NCI-H2196 treated with DMSO at 0.1 percent for 48 hours (cell line): Measurements from ENCODE around the gene PACS2.
"Not testable (repeated sequence)": the region's sequence is repeated elsewhere in the genome, so short reads cannot be mapped to it uniquely, and the experiment has no call there.

Experiments
- DNase-seq: peaks from one replicate; lab custom pipeline; 2025; ENCODE audit not compliant: unreplicated experiment; lab: John Stamatoyannopoulos, UW

Gene PACS2

DNA sequence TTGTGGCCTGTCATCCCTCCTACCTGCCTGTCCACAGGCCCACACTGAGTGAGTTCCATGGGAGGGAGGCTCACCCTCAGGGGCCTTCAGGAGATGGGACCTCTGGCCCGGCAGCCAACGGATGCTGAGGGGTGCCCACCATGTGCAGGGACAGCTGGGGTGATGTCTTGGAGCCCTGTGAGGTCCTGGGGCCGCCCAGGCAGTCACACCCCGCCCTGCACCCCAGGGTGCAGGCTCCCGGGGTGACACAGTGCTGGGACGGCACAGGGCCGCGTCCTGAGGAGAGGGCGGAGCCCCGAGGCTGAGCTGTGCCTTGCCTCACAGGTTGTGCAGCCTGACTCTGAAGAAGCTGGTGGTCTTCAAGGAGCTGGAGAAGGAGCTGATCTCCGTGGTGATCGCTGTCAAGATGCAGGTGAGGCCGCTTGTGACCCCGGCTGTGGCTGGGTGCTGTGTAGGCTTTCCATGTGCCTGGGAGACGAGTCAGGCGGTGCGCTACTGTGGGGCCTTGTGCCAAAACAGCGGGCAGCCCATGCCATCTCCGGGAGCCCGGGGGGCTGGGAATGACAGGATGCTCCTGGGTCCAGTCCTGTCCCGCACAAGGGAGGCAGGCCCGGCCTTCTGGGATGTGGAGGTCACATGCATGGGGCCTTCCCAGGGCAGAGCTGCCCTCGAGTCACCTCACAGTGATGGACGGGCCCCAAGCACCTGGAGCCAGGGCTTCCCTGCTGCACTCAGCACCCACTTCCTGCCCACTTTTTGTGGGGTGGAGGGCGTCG, 33.8 kb downstream of the PACS2 start:
- no peak for DNase-seq

GRCh38 chr14:105348945-105349699, 34.6 kb downstream of the PACS2 start:
- DNase-seq, result no peak

DNA sequence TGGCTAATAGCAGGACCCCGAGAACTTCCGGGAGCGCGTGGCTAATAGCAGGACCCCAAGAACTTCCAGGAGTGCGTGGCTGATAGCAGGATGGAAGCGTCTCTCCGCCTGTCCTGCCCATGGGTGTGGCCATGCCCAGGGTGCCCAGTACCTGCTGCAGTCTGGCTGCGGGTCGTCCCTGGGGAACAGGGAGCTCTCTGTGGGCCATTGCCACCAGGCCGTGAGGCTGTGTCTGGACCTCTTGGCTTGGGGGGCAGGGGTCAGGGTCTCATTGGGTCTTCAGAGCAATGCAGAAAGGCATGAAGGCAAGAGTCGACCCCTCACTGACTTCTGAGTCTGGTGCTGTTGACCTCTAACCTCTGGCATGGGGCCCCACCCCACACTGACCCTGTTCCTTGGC, 35.4 kb downstream of the PACS2 start:
- DNase-seq, result no peak

- no peak for DNase-seq
These were observed 36.1 kb downstream of the PACS2 start for GRCh38 chr14:105350450-105351244.

- DNase-seq, result no peak
These were observed 36.9 kb downstream of the PACS2 start for GRCh38 chr14:105351410-105351809.

DNA sequence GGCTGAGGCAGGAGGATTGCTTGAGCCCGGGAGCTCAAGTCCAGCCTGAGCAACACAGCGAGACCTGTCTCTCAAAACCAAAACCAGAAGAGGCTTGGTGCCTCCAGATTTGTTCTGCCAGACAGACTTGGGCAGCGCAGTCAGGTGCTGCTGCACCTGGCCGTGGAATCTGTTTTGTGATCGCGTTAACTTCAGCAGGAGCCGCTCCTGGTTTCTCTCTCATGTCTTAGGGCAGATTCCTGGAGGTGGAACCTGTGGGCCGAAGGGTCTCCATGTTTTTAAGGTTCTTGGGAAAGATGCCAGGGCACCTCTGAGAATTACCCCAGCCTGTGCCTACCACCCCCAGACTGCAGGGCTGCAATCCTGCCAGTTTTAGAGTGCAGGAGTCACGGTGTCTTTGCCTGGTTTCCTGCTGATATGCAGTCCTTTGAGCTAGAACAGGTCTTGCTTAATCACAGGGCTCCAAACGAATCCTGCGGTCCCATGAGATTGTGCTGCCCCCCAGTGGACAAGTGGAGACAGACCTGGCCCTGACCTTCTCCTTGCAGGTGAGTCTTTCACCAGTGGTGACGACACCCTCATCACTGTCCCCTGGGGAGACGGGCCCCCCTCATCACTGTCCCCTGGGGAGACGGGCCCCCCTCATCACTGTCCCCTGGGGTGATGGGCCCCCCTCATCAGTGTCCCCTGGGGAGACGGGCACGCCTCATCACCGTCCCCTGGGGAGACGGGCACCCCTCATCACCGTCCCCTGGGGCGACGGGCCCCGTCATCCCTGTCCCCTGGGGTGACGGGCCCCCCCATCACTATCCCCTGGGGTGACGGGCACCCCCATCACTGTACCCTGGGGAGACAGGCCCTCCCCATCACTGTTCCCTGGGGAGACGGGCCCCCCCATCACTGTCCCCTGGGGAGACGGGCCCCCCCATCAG, 37.6 kb downstream of the PACS2 start:
- peak; percentile 56 for DNase-seq

DNA sequence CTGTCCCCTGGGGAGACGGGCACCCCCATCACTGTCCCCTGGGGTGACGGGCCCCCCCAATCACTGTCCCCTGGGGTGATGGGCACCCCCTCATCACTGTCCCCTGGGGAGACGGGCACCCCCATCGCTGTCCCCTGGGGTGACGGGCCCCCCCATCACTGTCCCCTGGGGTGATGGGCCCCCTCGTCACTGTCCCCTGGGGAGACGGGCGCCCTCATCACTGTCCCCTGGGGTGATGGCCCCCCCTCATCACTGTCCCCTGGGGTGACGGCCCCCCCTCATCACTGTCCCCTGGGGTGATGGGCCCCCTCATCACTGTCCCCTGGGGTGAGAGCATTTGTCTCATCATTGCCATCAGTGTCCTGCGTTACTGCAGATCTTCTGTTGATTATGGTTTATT, 38.6 kb downstream of the PACS2 start:
- DNase-seq, result no peak

DNA sequence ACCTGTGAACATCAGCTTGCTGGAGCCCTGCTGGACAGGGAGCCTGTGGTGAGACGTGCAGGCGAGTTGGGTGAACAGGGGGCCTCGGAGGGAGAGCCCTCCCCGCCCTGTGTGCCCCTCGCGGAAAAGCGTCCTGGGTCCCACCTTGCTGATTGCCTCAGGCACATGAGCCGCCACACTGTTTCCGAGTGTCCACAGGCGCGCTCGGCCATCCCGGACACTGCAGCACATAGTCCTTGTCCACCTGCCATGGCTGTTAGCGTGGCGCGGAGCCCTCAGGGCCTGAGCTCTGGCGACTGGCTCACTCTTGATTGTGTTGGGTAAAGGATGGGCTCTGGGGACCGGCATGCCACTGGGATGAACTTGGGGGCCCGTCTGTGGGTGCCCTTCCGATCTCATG, 40.0 kb downstream of the PACS2 start:
- DNase-seq, result no peak

- no peak for DNase-seq
These were observed 40.6 kb downstream of the PACS2 start for GRCh38 chr14:105355049-105355575.

DNA sequence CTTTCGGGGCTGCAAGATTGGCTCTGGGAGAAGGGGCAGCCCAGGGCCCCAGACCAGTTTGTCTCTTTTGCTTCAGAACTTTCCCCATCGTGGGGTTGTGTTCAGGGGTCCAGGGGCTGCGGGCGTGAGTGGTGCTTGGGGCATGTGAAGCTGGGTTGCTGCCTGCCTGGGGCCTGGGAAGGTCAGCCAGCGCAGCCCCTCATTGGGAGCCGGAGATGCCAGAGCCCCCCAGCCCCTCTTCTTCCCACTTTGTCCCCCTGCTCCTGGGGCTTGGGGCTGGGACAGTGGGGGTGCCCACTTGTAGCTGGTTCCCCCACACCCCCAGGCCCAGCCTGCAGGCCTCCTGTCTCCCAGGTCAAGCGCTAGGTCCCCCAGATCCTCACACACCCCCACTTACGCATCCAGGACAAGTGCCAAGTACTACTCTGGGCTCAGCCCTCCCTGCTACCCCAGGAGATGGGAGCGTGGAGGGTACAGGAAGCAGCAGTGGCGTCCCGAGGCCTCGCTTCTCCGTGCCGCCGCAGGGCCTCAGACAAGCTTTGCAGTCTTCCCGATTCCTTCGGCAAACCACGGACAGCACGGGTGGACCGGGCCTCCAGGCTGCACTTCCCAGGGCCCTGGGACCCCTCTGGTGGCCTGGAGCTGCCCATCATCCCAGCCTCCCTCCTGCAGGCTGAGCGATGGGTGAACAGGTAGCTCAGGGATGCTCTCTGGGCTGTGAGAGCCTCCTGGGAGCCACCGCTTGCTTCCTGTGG, 41.5 kb downstream of the PACS2 start:
- DNase-seq, result no peak

- DNase-seq, result no peak
These were observed 42.4 kb downstream of the PACS2 start for GRCh38 chr14:105356927-105357326.

GRCh38 chr14:105357626-105358025, 43.1 kb downstream of the PACS2 start:
- no peak for DNase-seq

DNA sequence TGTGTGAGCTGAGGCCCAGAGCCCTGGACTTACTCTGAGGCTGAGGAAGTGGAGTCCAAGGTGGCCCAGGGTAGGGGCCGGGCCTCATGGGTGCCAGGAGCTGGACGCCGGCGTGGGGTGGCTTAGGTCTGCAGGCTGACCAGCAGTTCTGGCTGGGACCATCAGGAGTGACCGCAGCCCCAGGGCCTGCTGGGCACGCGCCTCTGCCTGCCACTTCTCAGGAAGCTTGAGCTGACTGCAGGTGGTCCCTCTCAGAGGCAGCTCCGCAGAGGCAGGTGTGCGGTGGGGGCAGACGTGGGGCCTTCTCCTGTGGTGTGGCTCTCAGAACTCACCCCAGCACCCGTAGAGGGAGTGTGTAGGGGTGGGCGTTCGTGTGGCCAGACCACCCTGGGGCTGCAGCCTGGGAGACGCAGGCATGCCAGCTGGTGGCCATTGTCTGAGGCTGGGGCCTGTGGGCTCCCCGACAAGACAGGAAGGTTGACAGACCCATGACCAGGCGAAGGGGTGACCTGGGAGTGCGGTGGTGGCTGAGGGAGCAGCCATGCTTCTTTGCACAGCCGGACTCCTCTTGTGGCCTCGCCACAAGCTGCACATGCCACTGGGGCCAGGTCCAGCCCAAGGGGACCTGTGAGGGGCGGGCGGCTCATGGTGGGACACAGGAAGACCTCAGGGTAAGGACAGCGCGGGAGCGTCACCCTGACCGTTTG, 43.7 kb downstream of the PACS2 start:
- DNase-seq, result no peak

GRCh38 chr14:105358943-105359342, 44.4 kb downstream of the PACS2 start:
- no peak for DNase-seq

DNA sequence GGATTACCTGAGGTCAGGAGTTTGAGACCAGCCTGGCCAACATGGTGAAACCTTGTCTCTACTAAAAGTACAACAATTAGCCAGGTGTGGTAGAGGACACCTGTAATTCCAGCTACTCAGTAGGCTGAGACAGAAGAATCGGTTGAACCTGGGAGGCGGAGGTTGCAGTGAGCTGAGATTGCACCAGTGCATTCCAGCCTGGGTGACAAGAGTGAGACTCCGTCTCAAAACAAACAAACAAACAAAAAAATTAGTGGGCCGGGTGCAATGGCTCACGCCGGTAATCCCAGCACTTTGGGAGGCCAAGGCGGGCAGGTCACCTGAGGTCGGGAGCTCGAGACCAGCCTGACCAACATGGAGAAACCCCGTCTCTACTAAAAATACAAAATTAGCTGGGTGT, 46.9 kb downstream of the PACS2 start:
- DNase-seq, result not testable (repeated sequence)

GRCh38 chr14:105363847-105364708, 49.5 kb downstream of the PACS2 start:
- no peak for DNase-seq

- no peak for DNase-seq
These were observed 50.6 kb downstream of the PACS2 start for GRCh38 chr14:105365101-105365500.

GRCh38 chr14:105365681-105366080, 51.1 kb downstream of the PACS2 start:
- no peak for DNase-seq
